ENCODE measurements around the gene METTL21A. TPM values are rescaled to one million over a fixed set of nuclear protein-coding genes. Genes with fewer than 3 reads are reported as not detected.
"Not testable (repeated sequence)": the region's sequence is repeated elsewhere in the genome, so short reads cannot be mapped to it uniquely, and the experiment has no call there.

The METTL21A gene
- total RNA-seq, 5 donors from 2014 or later (not counting 1 experiment from before 2014, with no cell fraction given), result 14.3 to 23.1 (median 18.2) TPM

DNA sequence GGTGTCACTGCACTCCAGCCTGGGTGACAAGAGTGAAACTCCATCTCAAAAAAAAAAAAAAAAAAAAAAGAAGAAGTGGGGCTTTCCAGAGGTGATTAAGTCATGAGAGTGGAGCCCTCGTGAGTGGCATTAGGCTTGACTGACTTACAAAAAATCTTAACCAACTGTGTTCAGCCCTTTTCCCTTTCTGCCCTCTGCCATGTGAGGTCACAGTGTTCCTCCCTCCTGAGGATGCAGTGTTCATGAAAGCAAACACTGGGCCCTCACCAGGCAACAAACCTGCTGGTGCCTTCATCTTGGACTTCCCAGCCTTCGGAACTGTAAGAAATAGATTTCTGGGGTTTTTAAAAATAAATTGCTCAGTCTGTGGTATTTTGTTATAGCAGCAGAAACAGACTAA, 37.0 kb upstream of the METTL21A start:
- H3K4me1 Mint-ChIP-seq, result no peaks in the 10 kb centered on the region
- no peaks in the 10 kb centered on the region for H3K4me1 ChIP-seq (ENCODE audit: control insufficient read depth in 1 of 2, extremely low read depth in 1 of 2, insufficient read depth in 2 of 2, low read length in 2 of 2)
- H3K9me3 Mint-ChIP-seq, result no peaks in the 10 kb centered on the region
- ChIA-PET CTCF (no interaction called here), POLR2A (no interaction called here)
- WGBS (ENCODE audit: insufficient coverage), result 100% methylated on average over 1 of the region's 2 CpGs
- H3K4me3 ChIP-seq (ENCODE audit: control insufficient read depth in 1 of 2, extremely low read depth in 1 of 2, low read length in 1 of 2), result no peak overlapping the region
- H3K27me3 Mint-ChIP-seq, result no peaks in the 10 kb centered on the region
- H3K27ac Mint-ChIP-seq, result peak overlapping the region in 1 of 2 donors; percentile 43
- no peaks in the 10 kb centered on the region for H3K9me3 ChIP-seq
- no peaks in the 10 kb centered on the region for H3K36me3 ChIP-seq (ENCODE audit: control insufficient read depth in 2 of 2, extremely low read depth in 1 of 2, insufficient read depth in 1 of 2, low read length in 1 of 2)
- no peaks in the 10 kb centered on the region for H3K27me3 ChIP-seq (replicated peaks in 1 of 2; ENCODE audit: control insufficient read depth in 2 of 2, extremely low read depth in 1 of 2, insufficient read depth in 2 of 2, low read length in 1 of 2)
- DNase-seq (peak in 2 of 35 experiments; percentile 4 to 17), ATAC-seq (replicated peaks in 1 of 4) (peak in 1 of 4 experiments; percentile 39)
- no peak overlapping the region for H3K27ac ChIP-seq (ENCODE audit: low read length)
- H3K36me3 Mint-ChIP-seq, result no peaks in the 10 kb centered on the region
- H3K4me3 Mint-ChIP-seq, result no peak overlapping the region

DNA sequence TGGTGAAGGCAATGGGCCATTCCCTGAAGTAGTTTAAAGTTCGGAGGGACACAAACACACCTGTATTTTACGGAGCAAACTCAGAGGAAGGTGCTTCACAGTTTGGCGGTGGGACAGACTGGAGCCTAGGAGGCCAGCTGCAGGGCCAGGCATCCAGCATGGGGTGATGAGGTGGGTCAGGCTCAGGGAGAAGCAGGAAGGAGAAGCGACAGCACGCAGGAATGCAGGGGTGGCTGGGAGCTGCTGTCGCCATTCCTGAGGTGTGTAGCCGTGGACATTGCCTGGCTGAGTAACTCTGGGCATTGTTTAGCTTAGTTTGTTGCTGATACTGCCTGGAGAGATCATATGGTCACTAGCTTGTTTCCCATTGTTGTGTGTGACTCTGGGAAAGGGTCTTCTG, 35.8 kb upstream of the METTL21A start:
- no peaks in the 10 kb centered on the region for H3K4me1 Mint-ChIP-seq
- H3K36me3 Mint-ChIP-seq, result no peaks in the 10 kb centered on the region
- H3K27ac ChIP-seq (ENCODE audit: low read length), result no peak overlapping the region
- no peaks in the 10 kb centered on the region for H3K9me3 ChIP-seq
- H3K4me3 Mint-ChIP-seq, result no peak overlapping the region
- no peaks in the 10 kb centered on the region for H3K36me3 ChIP-seq (ENCODE audit: control insufficient read depth in 2 of 2, extremely low read depth in 1 of 2, insufficient read depth in 1 of 2, low read length in 1 of 2)
- H3K27me3 Mint-ChIP-seq, result no peaks in the 10 kb centered on the region
- H3K4me1 ChIP-seq (ENCODE audit: control insufficient read depth in 1 of 2, extremely low read depth in 1 of 2, insufficient read depth in 2 of 2, low read length in 2 of 2), result no peaks in the 10 kb centered on the region
- WGBS (ENCODE audit: insufficient coverage), result 88% methylated on average over 7 of the region's 7 CpGs
- H3K4me3 ChIP-seq (ENCODE audit: control insufficient read depth in 1 of 2, extremely low read depth in 1 of 2, low read length in 1 of 2), result no peak overlapping the region
- CTCF ChIA-PET, result no interaction called here
- H3K27me3 ChIP-seq (replicated peaks in 1 of 2; ENCODE audit: control insufficient read depth in 2 of 2, extremely low read depth in 1 of 2, insufficient read depth in 2 of 2, low read length in 1 of 2), result no peaks in the 10 kb centered on the region
- no peak overlapping the region for H3K27ac Mint-ChIP-seq
- no peaks in the 10 kb centered on the region for H3K9me3 Mint-ChIP-seq
- no peak for ATAC-seq (replicated peaks in 1 of 4)
- POLR2A ChIA-PET, result interaction anchor here in 1 of 2 donors (0.7 kb wide), 1 partner anchor 47 kb away, joined by 6 read pairs; no protein-coding TSS in a partner anchor
- no peak for DNase-seq

DNA sequence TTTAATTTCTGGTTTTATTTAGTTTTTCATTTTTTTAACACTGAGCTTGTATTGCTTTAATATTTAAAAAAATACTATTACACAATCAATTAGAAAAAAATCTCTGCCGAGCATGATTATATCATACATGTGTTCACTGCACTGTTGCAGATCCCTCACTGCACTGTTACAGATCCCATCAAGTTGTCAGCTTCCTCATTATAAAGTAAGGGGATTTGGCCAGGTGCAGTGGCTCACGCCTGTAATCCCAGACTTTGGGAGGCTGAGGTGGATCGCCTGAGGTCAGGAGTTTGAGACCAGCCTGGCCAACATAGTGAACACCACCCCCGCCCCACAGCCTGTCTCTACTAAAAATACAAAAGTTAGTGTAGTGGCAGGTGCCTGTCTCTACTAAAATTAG, 33.0 kb upstream of the METTL21A start:
- Histone ChIP-seq H3K36me3 (ENCODE audit: control insufficient read depth in 2 of 2, extremely low read depth in 1 of 2, insufficient read depth in 1 of 2, low read length in 1 of 2) (no peaks in the 10 kb centered on the region), H3K27me3 (replicated peaks in 1 of 2; ENCODE audit: control insufficient read depth in 2 of 2, extremely low read depth in 1 of 2, insufficient read depth in 2 of 2, low read length in 1 of 2) (no peaks in the 10 kb centered on the region), H3K4me3 (ENCODE audit: control insufficient read depth in 1 of 2, extremely low read depth in 1 of 2, low read length in 1 of 2) (no peak overlapping the region), H3K9me3 (no peaks in the 10 kb centered on the region), H3K4me1 (ENCODE audit: control insufficient read depth in 1 of 2, extremely low read depth in 1 of 2, insufficient read depth in 2 of 2, low read length in 2 of 2) (no peaks in the 10 kb centered on the region), H3K27ac (ENCODE audit: low read length) (no peak overlapping the region)
- no peak for ATAC-seq (replicated peaks in 1 of 4)
- H3K36me3 Mint-ChIP-seq, result no peaks in the 10 kb centered on the region
- DNase-seq, result no peak
- no peak overlapping the region for H3K4me3 Mint-ChIP-seq
- no peak overlapping the region for H3K27ac Mint-ChIP-seq
- H3K27me3 Mint-ChIP-seq, result no peaks in the 10 kb centered on the region
- H3K4me1 Mint-ChIP-seq, result no peaks in the 10 kb centered on the region
- no CpG with 5 or more reads among the region's 4 CpGs for whole genome bisulfite sequencing (ENCODE audit: insufficient coverage)
- POLR2A ChIA-PET, result interaction anchor here in 1 of 2 donors (0.6 kb wide), 1 partner anchor 1003 kb away, joined by 10 read pairs; no protein-coding TSS in a partner anchor
- CTCF ChIA-PET, result interaction anchor here in 1 of 2 donors (0.6 kb wide), 1 partner anchor 14 kb away, joined by 3 read pairs; no protein-coding TSS in a partner anchor
- H3K9me3 Mint-ChIP-seq, result no peaks in the 10 kb centered on the region

DNA sequence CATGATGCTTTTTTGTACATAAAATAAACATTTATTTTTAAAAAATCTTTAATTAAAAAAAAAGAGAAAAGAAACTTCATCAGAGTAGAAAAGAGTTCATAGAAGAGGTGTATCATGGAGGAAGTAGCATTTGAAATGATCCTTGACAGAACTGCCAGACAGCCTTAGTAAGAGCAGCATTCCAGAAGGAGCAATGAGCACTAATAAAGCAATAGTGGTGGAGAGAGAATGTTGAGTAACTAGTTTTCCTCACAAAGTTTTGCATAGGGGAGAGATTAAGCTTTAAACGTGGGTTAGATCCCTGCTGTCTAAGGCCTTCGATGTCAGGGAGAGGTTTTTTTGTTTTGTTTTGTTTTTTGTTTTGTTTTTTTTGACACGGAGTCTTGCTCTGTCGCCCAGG, 29.8 kb upstream of the METTL21A start:
- ChIA-PET CTCF (no interaction called here), POLR2A (no interaction called here)
- H3K27ac Mint-ChIP-seq, result no peak overlapping the region
- H3K9me3 Mint-ChIP-seq, result no peaks in the 10 kb centered on the region
- H3K27ac ChIP-seq (ENCODE audit: low read length), result no peak overlapping the region
- no peaks in the 10 kb centered on the region for H3K27me3 ChIP-seq (replicated peaks in 1 of 2; ENCODE audit: control insufficient read depth in 2 of 2, extremely low read depth in 1 of 2, insufficient read depth in 2 of 2, low read length in 1 of 2)
- H3K4me1 Mint-ChIP-seq, result no peaks in the 10 kb centered on the region
- no peaks in the 10 kb centered on the region for H3K9me3 ChIP-seq
- no peaks in the 10 kb centered on the region for H3K36me3 ChIP-seq (ENCODE audit: control insufficient read depth in 2 of 2, extremely low read depth in 1 of 2, insufficient read depth in 1 of 2, low read length in 1 of 2)
- no peaks in the 10 kb centered on the region for H3K27me3 Mint-ChIP-seq
- no peak for DNase-seq
- ATAC-seq (replicated peaks in 1 of 4), result no peak
- no peak overlapping the region for H3K4me3 Mint-ChIP-seq
- H3K4me3 ChIP-seq (ENCODE audit: control insufficient read depth in 1 of 2, extremely low read depth in 1 of 2, low read length in 1 of 2), result no peak overlapping the region
- no peaks in the 10 kb centered on the region for H3K36me3 Mint-ChIP-seq
- WGBS (ENCODE audit: insufficient coverage), result 65% methylated on average over 3 of the region's 4 CpGs
- no peaks in the 10 kb centered on the region for H3K4me1 ChIP-seq (ENCODE audit: control insufficient read depth in 1 of 2, extremely low read depth in 1 of 2, insufficient read depth in 2 of 2, low read length in 2 of 2)

DNA sequence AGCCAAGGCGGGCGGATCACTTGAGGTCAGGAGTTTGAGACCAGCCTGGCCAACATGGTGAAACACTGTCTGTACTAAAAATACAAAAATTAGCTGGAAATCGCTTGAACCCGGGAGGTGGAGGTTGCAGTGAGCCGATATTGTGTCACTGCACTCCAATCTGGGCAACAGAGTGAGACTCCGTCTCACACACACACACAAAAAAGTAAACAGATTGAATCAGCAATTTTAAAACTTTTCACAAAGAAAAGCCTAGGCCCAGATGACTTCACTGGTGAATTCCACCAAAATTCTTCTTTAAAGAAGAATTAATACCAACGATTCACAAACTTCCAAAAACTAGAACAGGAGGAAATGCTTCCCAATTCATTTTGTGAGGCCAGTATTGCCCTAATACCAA, 21.4 kb upstream of the METTL21A start:
- H3K36me3 Mint-ChIP-seq; DNase-seq; H3K4me3 Mint-ChIP-seq; H3K4me1 Mint-ChIP-seq; H3K36me3 ChIP-seq (ENCODE audit: control insufficient read depth in 2 of 2, extremely low read depth in 1 of 2, insufficient read depth in 1 of 2, low read length in 1 of 2); CTCF ChIA-PET; H3K27me3 ChIP-seq (replicated peaks in 1 of 2; ENCODE audit: control insufficient read depth in 2 of 2, extremely low read depth in 1 of 2, insufficient read depth in 2 of 2, low read length in 1 of 2); POLR2A ChIA-PET; H3K27ac Mint-ChIP-seq; H3K9me3 Mint-ChIP-seq; H3K4me3 ChIP-seq (ENCODE audit: control insufficient read depth in 1 of 2, extremely low read depth in 1 of 2, low read length in 1 of 2); H3K27ac ChIP-seq (ENCODE audit: low read length); H3K9me3 ChIP-seq; ATAC-seq (replicated peaks in 1 of 4); H3K27me3 Mint-ChIP-seq; H3K4me1 ChIP-seq (ENCODE audit: control insufficient read depth in 1 of 2, extremely low read depth in 1 of 2, insufficient read depth in 2 of 2, low read length in 2 of 2): not testable (repeated sequence)
- WGBS (ENCODE audit: insufficient coverage), result 93% methylated on average over 3 of the region's 7 CpGs

DNA sequence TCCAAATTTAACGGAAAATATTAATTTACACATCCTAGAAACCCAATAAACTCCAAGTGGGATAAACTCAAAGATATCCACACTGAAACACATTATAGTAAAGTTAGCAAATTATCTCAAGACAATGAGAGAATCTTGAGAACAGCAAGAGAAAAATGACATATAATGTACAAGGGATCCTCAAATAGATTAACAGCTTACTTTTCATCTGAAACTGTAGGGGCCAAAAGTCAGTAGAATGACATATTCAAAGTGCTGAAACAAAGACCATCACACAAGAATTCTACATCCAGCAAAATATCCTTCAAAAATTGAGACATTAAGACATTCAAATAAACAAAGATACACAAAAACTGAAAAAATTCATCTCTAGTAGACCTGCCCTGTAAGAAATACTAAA, 18.7 kb upstream of the METTL21A start:
- POLR2A ChIA-PET, result no interaction called here
- no peak overlapping the region for H3K4me3 Mint-ChIP-seq
- Histone ChIP-seq H3K9me3 (no peaks in the 10 kb centered on the region), H3K36me3 (ENCODE audit: control insufficient read depth in 2 of 2, extremely low read depth in 1 of 2, insufficient read depth in 1 of 2, low read length in 1 of 2) (no peaks in the 10 kb centered on the region), H3K4me1 (ENCODE audit: control insufficient read depth in 1 of 2, extremely low read depth in 1 of 2, insufficient read depth in 2 of 2, low read length in 2 of 2) (no peaks in the 10 kb centered on the region), H3K4me3 (ENCODE audit: control insufficient read depth in 1 of 2, extremely low read depth in 1 of 2, low read length in 1 of 2) (no peak overlapping the region), H3K27ac (ENCODE audit: low read length) (no peak overlapping the region), H3K27me3 (replicated peaks in 1 of 2; ENCODE audit: control insufficient read depth in 2 of 2, extremely low read depth in 1 of 2, insufficient read depth in 2 of 2, low read length in 1 of 2) (peaks cover 0 to 5% of the 10 kb centered on the region in 2 experiments)
- H3K27me3 Mint-ChIP-seq, result peaks cover 4 to 10% of the 10 kb centered on the region in 2 donors
- CTCF ChIA-PET, result interaction anchor here in 1 of 2 donors (0.6 kb wide), 1 partner anchor 14 kb away, joined by 3 read pairs; no protein-coding TSS in a partner anchor
- no peak overlapping the region for H3K27ac Mint-ChIP-seq
- ATAC-seq (replicated peaks in 1 of 4), result no peak
- H3K36me3 Mint-ChIP-seq, result peaks cover 3% of the 10 kb centered on the region
- no peaks in the 10 kb centered on the region for H3K4me1 Mint-ChIP-seq
- H3K9me3 Mint-ChIP-seq, result peaks cover 0 to 11% (median 4%) of the 10 kb centered on the region in 3 donors
- no CpG with 5 or more reads among the region's 1 CpG for WGBS (ENCODE audit: insufficient coverage)
- DNase-seq, result no peak

DNA sequence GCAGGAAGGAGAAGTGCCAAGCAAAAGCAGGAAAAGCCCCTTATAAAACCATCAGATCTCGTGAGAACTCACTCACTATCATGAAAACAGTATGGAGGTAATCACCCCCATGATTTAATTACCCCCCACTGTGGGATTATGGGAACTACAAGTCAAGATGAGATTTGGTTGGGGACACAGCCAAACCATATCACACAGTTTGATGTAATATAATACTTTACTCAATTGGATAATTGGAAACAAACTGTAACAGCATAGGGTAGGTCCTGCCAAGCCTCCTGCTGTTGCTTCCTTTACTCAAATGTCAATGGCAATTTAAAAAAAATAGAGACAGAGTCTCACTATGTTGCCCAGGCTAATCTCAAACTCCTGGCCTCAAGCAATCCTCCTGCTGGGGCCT, 15.5 kb upstream of the METTL21A start:
- Mint-ChIP-seq H3K9me3 (peaks cover 0 to 11% (median 4%) of the 10 kb centered on the region in 3 donors), H3K4me3 (no peak overlapping the region), H3K27me3 (peaks cover 4 to 10% of the 10 kb centered on the region in 2 donors), H3K36me3 (peaks cover 3% of the 10 kb centered on the region), H3K27ac (no peak overlapping the region), H3K4me1 (no peaks in the 10 kb centered on the region)
- H3K27me3 ChIP-seq (replicated peaks in 1 of 2; ENCODE audit: control insufficient read depth in 2 of 2, extremely low read depth in 1 of 2, insufficient read depth in 2 of 2, low read length in 1 of 2), result peaks cover 0 to 5% of the 10 kb centered on the region in 2 experiments
- no peaks in the 10 kb centered on the region for H3K4me1 ChIP-seq (ENCODE audit: control insufficient read depth in 1 of 2, extremely low read depth in 1 of 2, insufficient read depth in 2 of 2, low read length in 2 of 2)
- no peaks in the 10 kb centered on the region for H3K9me3 ChIP-seq
- H3K4me3 ChIP-seq (ENCODE audit: control insufficient read depth in 1 of 2, extremely low read depth in 1 of 2, low read length in 1 of 2), result no peak overlapping the region
- ChIA-PET POLR2A (no interaction called here), CTCF (no interaction called here)
- DNase-seq (no peak), ATAC-seq (replicated peaks in 1 of 4) (no peak)
- no CpG with 5 or more reads among the region's 1 CpG for WGBS (ENCODE audit: insufficient coverage)
- H3K36me3 ChIP-seq (ENCODE audit: control insufficient read depth in 2 of 2, extremely low read depth in 1 of 2, insufficient read depth in 1 of 2, low read length in 1 of 2), result no peaks in the 10 kb centered on the region
- no peak overlapping the region for H3K27ac ChIP-seq (ENCODE audit: low read length)

Measured in T-cell (primary cell).